Measurements from ENCODE around the gene CAMTA1.

The CAMTA1 gene

GRCh38 chr1:7632681-7633080 is 847.4 kb downstream of the CAMTA1 start:
- Histone ChIP-seq H3K4me1 (ENCODE audit: control insufficient read depth, insufficient read depth, low read length) (no peaks in the 10 kb centered on the region), H3K4me3 (ENCODE audit: low read depth, low read length) (no peak overlapping the region), H3K27ac (ENCODE audit: extremely low read depth, low read depth, low read length) (no peak overlapping the region), H3K36me3 (ENCODE audit: control insufficient read depth in 2 of 2, insufficient read depth in 1 of 2, low read length in 2 of 2) (no peaks in the 10 kb centered on the region), H3K9me3 (ENCODE audit: control insufficient read depth, insufficient read depth, low read depth, low read length) (no peaks in the 10 kb centered on the region)
- POLR2A ChIA-PET: no interaction called here
- no peak for TF ChIP-seq ZNF623 (tag by site-specific recombination; IDR thresholded peaks at IDR 0.05)
- TF ChIP-seq ZNF791 (tag by site-specific recombination; IDR thresholded peaks at IDR 0.05): no peak
- no peak for TF ChIP-seq ZNF624 (tag by site-specific recombination; IDR thresholded peaks at IDR 0.05)
- no peak for TF ChIP-seq ZNF391 (tag by site-specific recombination; IDR thresholded peaks at IDR 0.05; ENCODE audit: borderline replicate concordance, low read depth)
- no peak for TF ChIP-seq ZNF549 (tag by site-specific recombination; IDR thresholded peaks at IDR 0.05)
- TF ChIP-seq ZNF513 (tag by site-specific recombination; IDR thresholded peaks at IDR 0.05): no peak
- TF ChIP-seq ZBTB8A (tag by site-specific recombination; IDR thresholded peaks at IDR 0.05): no peak
- TF ChIP-seq ZNF169 (tag by site-specific recombination; IDR thresholded peaks at IDR 0.05): no peak
- TF ChIP-seq ZSCAN30 (tag by site-specific recombination; IDR thresholded peaks at IDR 0.05): no peak
- no peak for TF ChIP-seq ZNF211 (tag by site-specific recombination; IDR thresholded peaks at IDR 0.05; ENCODE audit: low read depth)
- no peak for TF ChIP-seq ZNF768 (tag by site-specific recombination; IDR thresholded peaks at IDR 0.05)
- no peak for TF ChIP-seq ZNF544 (tag by site-specific recombination; IDR thresholded peaks at IDR 0.05)
- TF ChIP-seq ZNF426 (tag by site-specific recombination; IDR thresholded peaks at IDR 0.05): no peak
- no peak for TF ChIP-seq ZFHX2 (tag by site-specific recombination; conservative IDR thresholded peaks at IDR 0.05)
- TF ChIP-seq, protein P1, sequence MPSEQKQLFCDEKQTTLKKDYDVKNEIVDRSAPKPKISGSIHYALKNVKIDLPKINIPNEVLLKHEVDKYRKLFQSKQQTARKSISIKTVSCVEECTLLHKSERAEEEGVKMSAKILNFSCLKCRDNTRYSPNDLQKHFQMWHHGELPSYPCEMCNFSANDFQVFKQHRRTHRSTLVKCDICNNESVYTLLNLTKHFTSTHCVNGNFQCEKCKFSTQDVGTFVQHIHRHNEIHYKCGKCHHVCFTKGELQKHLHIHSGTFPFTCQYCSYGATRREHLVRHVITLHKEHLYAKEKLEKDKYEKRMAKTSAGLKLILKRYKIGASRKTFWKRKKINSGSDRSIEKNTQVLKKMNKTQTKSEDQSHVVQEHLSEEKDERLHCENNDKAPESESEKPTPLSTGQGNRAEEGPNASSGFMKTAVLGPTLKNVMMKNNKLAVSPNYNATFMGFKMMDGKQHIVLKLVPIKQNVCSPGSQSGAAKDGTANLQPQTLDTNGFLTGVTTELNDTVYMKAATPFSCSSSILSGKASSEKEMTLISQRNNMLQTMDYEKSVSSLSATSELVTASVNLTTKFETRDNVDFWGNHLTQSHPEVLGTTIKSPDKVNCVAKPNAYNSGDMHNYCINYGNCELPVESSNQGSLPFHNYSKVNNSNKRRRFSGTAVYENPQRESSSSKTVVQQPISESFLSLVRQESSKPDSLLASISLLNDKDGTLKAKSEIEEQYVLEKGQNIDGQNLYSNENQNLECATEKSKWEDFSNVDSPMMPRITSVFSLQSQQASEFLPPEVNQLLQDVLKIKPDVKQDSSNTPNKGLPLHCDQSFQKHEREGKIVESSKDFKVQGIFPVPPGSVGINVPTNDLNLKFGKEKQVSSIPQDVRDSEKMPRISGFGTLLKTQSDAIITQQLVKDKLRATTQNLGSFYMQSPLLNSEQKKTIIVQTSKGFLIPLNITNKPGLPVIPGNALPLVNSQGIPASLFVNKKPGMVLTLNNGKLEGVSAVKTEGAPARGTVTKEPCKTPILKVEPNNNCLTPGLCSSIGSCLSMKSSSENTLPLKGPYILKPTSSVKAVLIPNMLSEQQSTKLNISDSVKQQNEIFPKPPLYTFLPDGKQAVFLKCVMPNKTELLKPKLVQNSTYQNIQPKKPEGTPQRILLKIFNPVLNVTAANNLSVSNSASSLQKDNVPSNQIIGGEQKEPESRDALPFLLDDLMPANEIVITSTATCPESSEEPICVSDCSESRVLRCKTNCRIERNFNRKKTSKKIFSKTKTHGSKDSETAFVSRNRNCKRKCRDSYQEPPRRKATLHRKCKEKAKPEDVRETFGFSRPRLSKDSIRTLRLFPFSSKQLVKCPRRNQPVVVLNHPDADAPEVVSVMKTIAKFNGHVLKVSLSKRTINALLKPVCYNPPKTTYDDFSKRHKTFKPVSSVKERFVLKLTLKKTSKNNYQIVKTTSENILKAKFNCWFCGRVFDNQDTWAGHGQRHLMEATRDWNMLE (tag by site-specific recombination; conservative IDR thresholded peaks at IDR 0.05; ENCODE audit: low read depth): no peak
- no peak for TF ChIP-seq ZNF24 (tag by site-specific recombination; IDR thresholded peaks at IDR 0.05)
- no peak for TF ChIP-seq ZNF140 (tag by site-specific recombination; IDR thresholded peaks at IDR 0.05)
- CTCF ChIA-PET: interaction anchor here (0.6 to 0.7 kb wide), 2 partner anchors 469 to 590 kb away, joined by 3 read pairs; no protein-coding TSS in a partner anchor

- ChIA-PET POLR2A (interaction anchor here (0.6 kb wide), 1 partner anchor 714 kb away, joined by 7 read pairs; no protein-coding TSS in a partner anchor), CTCF (interaction anchor here (0.6 kb wide), 1 partner anchor 470 kb away, joined by 3 read pairs; no protein-coding TSS in a partner anchor)
- H3K4me3 ChIP-seq (ENCODE audit: low read depth, low read length): no peak overlapping the region
- no peaks in the 10 kb centered on the region for H3K4me1 ChIP-seq (ENCODE audit: control insufficient read depth, insufficient read depth, low read length)
- no peaks in the 10 kb centered on the region for H3K36me3 ChIP-seq (ENCODE audit: control insufficient read depth in 2 of 2, insufficient read depth in 1 of 2, low read length in 2 of 2)
- H3K27ac ChIP-seq (ENCODE audit: extremely low read depth, low read depth, low read length): no peak overlapping the region
- no peaks in the 10 kb centered on the region for H3K9me3 ChIP-seq (ENCODE audit: control insufficient read depth, insufficient read depth, low read depth, low read length)
- TF ChIP-seq ZNF449 (tag by site-specific recombination; IDR thresholded peaks at IDR 0.05): no peak
- TF ChIP-seq PBX3 (CRISPR knock-in tag; IDR thresholded peaks at IDR 0.05): no peak
- no peak for TF ChIP-seq ZBTB26 (tag by site-specific recombination; optimal IDR thresholded peaks at IDR 0.05)
- no peak for TF ChIP-seq ZNF555 (tag by site-specific recombination; conservative IDR thresholded peaks at IDR 0.05)
- TF ChIP-seq, protein P2, sequence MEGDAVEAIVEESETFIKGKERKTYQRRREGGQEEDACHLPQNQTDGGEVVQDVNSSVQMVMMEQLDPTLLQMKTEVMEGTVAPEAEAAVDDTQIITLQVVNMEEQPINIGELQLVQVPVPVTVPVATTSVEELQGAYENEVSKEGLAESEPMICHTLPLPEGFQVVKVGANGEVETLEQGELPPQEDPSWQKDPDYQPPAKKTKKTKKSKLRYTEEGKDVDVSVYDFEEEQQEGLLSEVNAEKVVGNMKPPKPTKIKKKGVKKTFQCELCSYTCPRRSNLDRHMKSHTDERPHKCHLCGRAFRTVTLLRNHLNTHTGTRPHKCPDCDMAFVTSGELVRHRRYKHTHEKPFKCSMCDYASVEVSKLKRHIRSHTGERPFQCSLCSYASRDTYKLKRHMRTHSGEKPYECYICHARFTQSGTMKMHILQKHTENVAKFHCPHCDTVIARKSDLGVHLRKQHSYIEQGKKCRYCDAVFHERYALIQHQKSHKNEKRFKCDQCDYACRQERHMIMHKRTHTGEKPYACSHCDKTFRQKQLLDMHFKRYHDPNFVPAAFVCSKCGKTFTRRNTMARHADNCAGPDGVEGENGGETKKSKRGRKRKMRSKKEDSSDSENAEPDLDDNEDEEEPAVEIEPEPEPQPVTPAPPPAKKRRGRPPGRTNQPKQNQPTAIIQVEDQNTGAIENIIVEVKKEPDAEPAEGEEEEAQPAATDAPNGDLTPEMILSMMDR (tag by site-specific recombination; IDR thresholded peaks at IDR 0.05): no peak
Observed at GRCh38 chr1:7633506-7634245, 848.4 kb downstream of the CAMTA1 start.

Data from HEK293 (cell line).